Activated T-helper 2 cell treated with anti-CD3 and anti-CD28 coated beads, Interferon-gamma antibody, Interleukin-2, Interleukin-4, amounts not matched to agents 10 μg/mL and 5 μg/mL and 100 μg/mL, durations not matched to agents 14 hours and 24 hours and 36 hours (primary cell): ENCODE results near the gene SMIM31. TPM values are rescaled to one million over a fixed set of nuclear protein-coding genes. Genes with fewer than 3 reads are reported as not detected.

Experiments
- DNase-seq: peaks from one replicate; pipeline ENCODE4 v3.0.0; 2021; ENCODE audit warnings: low spot score
- H3K27ac Mint-ChIP-seq: one replicate; pipeline ENCODE4 v1.8.0; 2021; ENCODE audit warnings: mixed read lengths
- H3K27me3 Mint-ChIP-seq: one replicate; pipeline ENCODE4 v1.8.0; 2021; ENCODE audit warnings: low read depth, mixed read lengths
- H3K36me3 Mint-ChIP-seq: one replicate; pipeline ENCODE4 v1.8.0; 2021; ENCODE audit warnings: low read depth, mixed read lengths
- H3K4me1 Mint-ChIP-seq: one replicate; pipeline ENCODE4 v1.8.0; 2021; ENCODE audit warnings: low read depth, mixed read lengths
- H3K4me3 Mint-ChIP-seq: one replicate; pipeline ENCODE4 v1.8.0; 2021; ENCODE audit warnings: low read depth, mild to moderate bottlenecking, moderate library complexity, mixed read lengths
- H3K9me3 Mint-ChIP-seq: one replicate; pipeline ENCODE4 v1.8.0; 2021; ENCODE audit warnings: mixed read lengths
- intact Hi-C: fragments of 100-400 bp; cut with micrococcal nuclease; formaldehyde crosslinking; loops from one replicate; pipeline ENCODE4 v1.15.1; 2023
- total RNA-seq: library from RNA; stranded (reverse); gene quantifications from 2 replicates; pipeline ENCODE4 v1.2.3, GENCODE V29; 2022

Gene SMIM31
- total RNA-seq, 1 donor from 2014 or later, result not detected

DNA sequence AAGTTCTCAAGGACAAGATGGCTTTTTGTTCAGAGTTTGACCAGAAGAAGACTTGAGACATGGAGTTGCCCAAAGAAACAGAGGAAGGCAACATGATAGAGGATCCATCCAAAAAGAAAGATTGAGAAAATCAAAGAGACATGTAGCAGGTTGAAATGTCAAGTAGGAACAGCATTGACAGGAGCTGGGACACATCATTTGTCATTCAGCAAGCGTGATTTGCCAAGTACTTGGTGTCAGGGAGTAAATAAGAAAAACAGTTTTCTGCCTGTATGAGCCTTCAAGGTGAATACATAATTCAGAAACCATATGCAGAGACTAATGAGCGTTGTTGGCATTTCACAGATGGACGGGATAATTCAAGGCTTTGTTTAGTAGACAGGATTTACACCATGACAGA lies 11.2 kb downstream of the SMIM31 start:
- no peak overlapping the region for H3K4me3 Mint-ChIP-seq
- no peaks in the 10 kb centered on the region for H3K27me3 Mint-ChIP-seq
- H3K36me3 Mint-ChIP-seq, result no peaks in the 10 kb centered on the region
- no peak overlapping the region for H3K27ac Mint-ChIP-seq
- H3K9me3 Mint-ChIP-seq, result no peaks in the 10 kb centered on the region
- no peak for DNase-seq
- intact Hi-C loops, result no loop called here
- no peaks in the 10 kb centered on the region for H3K4me1 Mint-ChIP-seq

DNA sequence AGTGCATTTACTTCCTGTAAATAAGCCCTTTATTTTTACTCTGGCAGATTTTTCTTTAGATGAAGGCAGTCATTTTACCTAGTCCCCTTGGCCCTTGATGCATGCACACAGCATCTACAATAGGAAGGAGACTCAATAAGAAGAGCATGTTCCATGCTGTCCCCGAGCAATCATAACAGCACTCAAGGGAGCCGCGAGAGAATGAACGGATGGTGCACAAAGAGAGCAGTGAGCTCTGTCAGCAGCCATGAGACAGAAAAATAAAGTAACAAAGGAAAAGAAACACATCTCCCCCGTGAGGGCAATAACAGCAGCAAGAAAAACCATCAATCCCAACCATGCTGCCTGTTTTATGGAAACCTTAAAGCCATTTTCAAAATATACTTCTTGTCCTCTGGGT lies 11.9 kb downstream of the SMIM31 start:
- DNase-seq, result no peak
- H3K27ac Mint-ChIP-seq, result no peak overlapping the region
- H3K36me3 Mint-ChIP-seq, result no peaks in the 10 kb centered on the region
- H3K27me3 Mint-ChIP-seq, result no peaks in the 10 kb centered on the region
- intact Hi-C loops, result no loop called here
- H3K4me1 Mint-ChIP-seq, result no peaks in the 10 kb centered on the region
- H3K9me3 Mint-ChIP-seq, result no peaks in the 10 kb centered on the region
- no peak overlapping the region for H3K4me3 Mint-ChIP-seq

DNA sequence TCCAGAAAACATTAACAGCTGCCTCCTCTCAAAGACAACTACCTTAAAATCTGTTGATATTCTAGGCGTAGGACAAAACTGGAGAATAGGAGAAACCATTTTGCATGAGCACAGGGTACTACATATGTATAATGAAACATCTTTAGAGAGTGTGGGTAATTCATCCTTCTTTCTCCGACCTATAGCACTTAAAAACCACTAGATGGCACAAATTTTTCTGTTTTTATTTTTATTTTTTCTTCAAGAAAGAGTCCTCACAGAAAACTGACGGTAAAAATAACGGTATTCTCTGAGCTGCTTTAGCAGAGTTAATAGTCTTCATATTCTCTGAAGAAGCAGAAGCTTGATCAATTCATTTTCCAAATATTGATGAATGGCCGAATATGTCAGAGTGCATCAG lies 14.6 kb downstream of the SMIM31 start:
- no peak overlapping the region for H3K27ac Mint-ChIP-seq
- intact Hi-C loops, result no loop called here
- H3K9me3 Mint-ChIP-seq, result no peaks in the 10 kb centered on the region
- no peaks in the 10 kb centered on the region for H3K4me1 Mint-ChIP-seq
- no peaks in the 10 kb centered on the region for H3K27me3 Mint-ChIP-seq
- H3K36me3 Mint-ChIP-seq, result no peaks in the 10 kb centered on the region
- H3K4me3 Mint-ChIP-seq, result no peak overlapping the region
- no peak for DNase-seq

DNA sequence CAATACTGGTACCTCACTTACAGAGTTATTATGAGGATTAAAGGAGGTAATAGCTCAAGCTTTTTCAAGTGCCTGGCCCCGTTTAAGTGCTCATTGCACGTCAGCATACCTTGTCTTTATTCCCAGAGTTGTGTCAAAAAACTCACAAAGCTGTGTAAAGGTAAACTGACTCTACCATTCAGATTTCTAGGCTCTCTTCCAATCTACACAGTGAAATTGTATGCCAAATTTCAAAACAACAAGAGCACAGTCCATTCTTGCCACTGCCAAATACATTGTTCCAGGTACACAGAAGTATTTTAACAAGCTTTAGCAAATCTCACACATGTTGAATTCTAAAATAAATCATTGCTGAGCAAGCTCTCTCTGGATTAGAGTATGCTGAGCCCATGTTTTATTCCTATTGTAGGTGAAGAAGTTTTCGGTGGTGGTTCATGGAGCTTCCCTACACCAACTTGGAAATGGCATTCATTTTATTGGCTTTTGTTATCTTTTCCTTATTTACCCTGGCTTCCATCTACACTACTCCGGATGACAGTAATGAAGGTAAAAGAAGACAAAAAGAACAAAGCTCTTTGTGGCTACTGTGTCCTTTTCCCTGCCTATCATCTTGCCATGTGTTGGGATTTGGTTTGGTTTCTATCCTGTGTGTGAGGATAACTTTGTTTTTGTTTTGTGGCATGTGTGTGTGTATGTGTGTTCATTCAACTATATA lies 16.2 kb downstream of the SMIM31 start:
- H3K27me3 Mint-ChIP-seq, result no peaks in the 10 kb centered on the region
- H3K27ac Mint-ChIP-seq, result no peak overlapping the region
- no peaks in the 10 kb centered on the region for H3K36me3 Mint-ChIP-seq
- no peak for DNase-seq
- intact Hi-C loops, result no loop called here
- no peaks in the 10 kb centered on the region for H3K9me3 Mint-ChIP-seq
- H3K4me1 Mint-ChIP-seq, result no peaks in the 10 kb centered on the region
- no peak overlapping the region for H3K4me3 Mint-ChIP-seq

DNA sequence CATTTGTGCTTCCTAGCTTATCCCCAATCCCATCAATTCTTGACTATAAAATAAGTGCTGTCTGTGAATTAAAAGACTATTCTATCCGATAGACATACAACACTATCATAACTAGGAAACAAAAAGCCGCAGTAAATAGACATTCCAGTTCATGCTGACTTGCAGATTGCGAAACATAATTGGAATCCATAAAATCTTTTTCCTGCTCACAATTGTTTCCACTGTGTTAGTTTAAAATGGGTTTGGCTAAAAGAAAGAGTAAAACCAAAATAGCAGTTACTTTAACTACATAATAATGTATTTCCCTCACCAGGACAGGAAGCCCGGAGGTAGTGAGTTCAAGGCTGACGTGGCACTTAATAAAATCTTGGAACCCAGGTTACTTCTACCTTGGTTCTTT lies 17.2 kb downstream of the SMIM31 start:
- no peak overlapping the region for H3K27ac Mint-ChIP-seq
- no peaks in the 10 kb centered on the region for H3K4me1 Mint-ChIP-seq
- no peak overlapping the region for H3K4me3 Mint-ChIP-seq
- no peaks in the 10 kb centered on the region for H3K36me3 Mint-ChIP-seq
- DNase-seq, result no peak
- intact Hi-C loops, result no loop called here
- no peaks in the 10 kb centered on the region for H3K27me3 Mint-ChIP-seq
- H3K9me3 Mint-ChIP-seq, result no peaks in the 10 kb centered on the region

DNA sequence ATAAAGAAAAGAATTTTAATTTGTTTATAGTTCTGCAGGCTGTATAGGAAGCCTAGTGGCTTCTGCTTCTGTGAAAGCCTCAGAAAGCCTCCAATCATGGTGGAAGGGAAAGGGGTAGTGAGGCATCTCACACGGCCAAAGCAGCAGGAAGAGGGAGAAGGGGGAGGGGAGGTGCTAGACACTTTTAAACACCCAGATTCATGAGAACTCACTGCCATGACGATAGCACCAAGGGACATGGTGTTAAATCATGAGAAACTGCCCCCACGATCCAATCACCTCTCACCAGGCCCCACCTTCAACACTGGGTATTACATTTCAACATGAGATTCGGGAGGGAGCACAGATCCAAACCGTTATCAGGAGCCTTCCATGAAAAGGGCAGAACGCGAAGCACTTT lies 18.1 kb downstream of the SMIM31 start:
- Mint-ChIP-seq H3K36me3 (no peaks in the 10 kb centered on the region), H3K27me3 (no peaks in the 10 kb centered on the region), H3K27ac (no peak overlapping the region), H3K9me3 (no peaks in the 10 kb centered on the region), H3K4me3 (no peak overlapping the region), H3K4me1 (no peaks in the 10 kb centered on the region)
- no peak for DNase-seq
- intact Hi-C loops, result no loop called here

DNA sequence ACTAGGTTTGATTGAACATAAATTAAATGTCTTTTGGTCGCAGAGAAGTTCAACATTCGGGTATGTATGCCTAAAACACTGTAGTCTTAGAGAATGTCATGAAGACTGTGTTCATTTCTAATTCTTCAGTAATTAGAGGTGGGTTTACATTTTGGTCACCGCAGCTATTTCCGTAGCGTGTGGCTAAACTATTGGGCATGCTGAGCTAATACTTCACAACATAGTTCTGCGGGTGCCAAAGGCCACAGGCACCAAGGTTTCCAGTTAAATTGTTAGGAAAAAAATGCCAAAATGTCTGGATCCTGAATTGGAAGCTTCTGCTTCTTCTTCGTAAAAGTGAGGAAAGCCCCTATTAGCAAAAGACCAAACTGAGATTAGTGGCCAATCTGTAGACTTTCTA lies 25.1 kb downstream of the SMIM31 start:
- H3K27ac Mint-ChIP-seq, result no peak overlapping the region
- H3K4me1 Mint-ChIP-seq, result no peaks in the 10 kb centered on the region
- DNase-seq, result no peak
- H3K9me3 Mint-ChIP-seq, result no peaks in the 10 kb centered on the region
- no peaks in the 10 kb centered on the region for H3K27me3 Mint-ChIP-seq
- no peak overlapping the region for H3K4me3 Mint-ChIP-seq
- intact Hi-C loops, result loop anchor here (1.0 to 5.0 kb wide), 2 partner anchors 218 to 318 kb away; no protein-coding TSS in a partner anchor
- H3K36me3 Mint-ChIP-seq, result no peaks in the 10 kb centered on the region

DNA sequence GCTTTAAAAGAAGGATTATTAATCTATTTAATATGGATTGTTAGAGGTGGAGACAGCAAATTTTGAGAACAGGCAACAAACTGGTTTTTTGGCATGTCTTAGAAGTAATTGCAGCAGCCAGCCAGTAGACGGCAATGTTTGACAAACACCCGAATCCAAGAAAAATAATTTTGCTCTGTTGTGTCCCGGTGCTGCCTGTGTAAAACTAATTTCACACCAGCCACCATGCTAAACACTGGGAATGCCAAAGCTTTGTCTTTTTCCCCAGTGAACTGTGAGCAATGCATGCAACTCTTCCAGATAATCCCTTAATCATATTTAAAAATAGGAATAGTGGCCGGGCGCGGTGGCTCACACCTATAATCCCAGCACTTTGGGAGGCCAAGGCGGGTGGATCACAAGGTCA lies 25.9 kb downstream of the SMIM31 start:
- no peaks in the 10 kb centered on the region for H3K36me3 Mint-ChIP-seq
- H3K4me1 Mint-ChIP-seq, result no peaks in the 10 kb centered on the region
- H3K9me3 Mint-ChIP-seq, result no peaks in the 10 kb centered on the region
- H3K4me3 Mint-ChIP-seq, result no peak overlapping the region
- intact Hi-C loops, result loop anchor here (1.0 to 10.0 kb wide), 3 partner anchors 217 to 685 kb away; no protein-coding TSS in a partner anchor
- no peak for DNase-seq
- H3K27ac Mint-ChIP-seq, result no peak overlapping the region
- no peaks in the 10 kb centered on the region for H3K27me3 Mint-ChIP-seq

DNA sequence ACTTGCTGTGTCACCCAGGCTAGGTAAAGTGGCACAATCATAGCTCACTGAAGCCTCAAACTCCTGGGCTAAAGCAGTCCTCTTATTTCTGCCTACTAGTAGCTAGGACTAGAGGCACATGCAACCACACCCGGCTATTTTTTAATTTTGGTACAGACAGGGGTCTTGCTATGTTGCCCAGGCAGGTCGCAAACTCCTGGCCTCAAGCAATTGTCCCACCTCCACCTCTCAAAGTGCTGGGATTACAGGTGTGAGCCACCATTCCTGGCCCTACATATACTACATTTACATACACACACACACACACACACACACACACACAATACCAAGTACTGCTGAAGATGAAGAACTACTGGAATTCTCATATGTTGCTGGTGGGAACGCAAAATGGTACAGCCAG lies 26.9 kb downstream of the SMIM31 start:
- Mint-ChIP-seq H3K9me3 (no peaks in the 10 kb centered on the region), H3K27me3 (no peaks in the 10 kb centered on the region), H3K4me1 (no peaks in the 10 kb centered on the region), H3K4me3 (no peak overlapping the region), H3K27ac (no peak overlapping the region), H3K36me3 (no peaks in the 10 kb centered on the region)
- intact Hi-C loops, result loop anchor here (10.0 kb wide), 1 partner anchor 684 kb away; no protein-coding TSS in a partner anchor
- no peak for DNase-seq

DNA sequence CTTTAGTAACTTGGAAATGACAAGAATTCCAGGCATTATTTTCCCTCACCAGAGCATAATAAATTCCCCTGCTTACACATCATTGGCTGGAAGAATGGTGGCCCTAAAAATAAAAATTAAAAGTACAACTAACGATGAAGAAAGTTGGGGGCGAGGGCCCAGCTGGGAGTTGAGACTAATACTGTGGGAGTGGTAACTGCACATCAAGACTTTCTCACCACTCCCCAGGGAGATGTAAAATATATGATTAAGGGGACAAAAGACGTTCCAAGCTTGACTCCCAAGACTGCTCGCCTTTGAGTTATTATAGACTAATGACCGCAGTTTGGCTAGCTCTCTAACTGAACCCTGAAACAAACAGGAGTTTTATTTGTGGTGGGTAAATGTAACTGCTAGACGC lies 30.0 kb downstream of the SMIM31 start:
- H3K36me3 Mint-ChIP-seq, result no peaks in the 10 kb centered on the region
- intact Hi-C loops, result loop anchor here (10.0 kb wide), 1 partner anchor 681 kb away; no protein-coding TSS in a partner anchor

DNA sequence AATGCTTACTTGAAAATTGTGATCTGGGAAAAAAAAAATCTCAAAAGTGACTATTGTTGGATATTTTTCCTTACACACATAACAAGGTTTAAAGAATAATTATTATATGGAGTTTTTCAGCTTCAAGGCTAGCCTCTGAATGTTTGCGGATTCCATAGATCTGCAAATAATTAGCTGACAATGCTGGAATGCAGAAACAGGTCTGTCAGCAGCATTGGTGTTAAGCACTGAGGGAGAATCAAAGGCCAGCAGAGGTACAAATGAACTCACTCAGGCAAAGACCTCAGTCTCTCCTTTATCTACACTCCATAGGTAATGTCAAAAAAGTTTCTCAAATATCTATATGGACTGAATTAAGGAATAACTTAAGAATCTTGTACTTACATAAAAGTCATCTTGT lies 35.1 kb downstream of the SMIM31 start:
- Mint-ChIP-seq H3K4me3 (no peak overlapping the region), H3K36me3 (no peaks in the 10 kb centered on the region), H3K27ac (no peak overlapping the region), H3K4me1 (no peaks in the 10 kb centered on the region), H3K27me3 (peaks cover 3% of the 10 kb centered on the region), H3K9me3 (no peaks in the 10 kb centered on the region)
- intact Hi-C loops, result loop anchor here (10.0 kb wide), 1 partner anchor 676 kb away; no protein-coding TSS in a partner anchor
- DNase-seq, result no peak

More for the DNA sequence above, 30.0 kb downstream of the SMIM31 start:
- no peak for DNase-seq
- Mint-ChIP-seq H3K4me1 (no peaks in the 10 kb centered on the region), H3K27ac (no peak overlapping the region), H3K9me3 (no peaks in the 10 kb centered on the region), H3K27me3 (no peaks in the 10 kb centered on the region), H3K4me3 (no peak overlapping the region)

DNA sequence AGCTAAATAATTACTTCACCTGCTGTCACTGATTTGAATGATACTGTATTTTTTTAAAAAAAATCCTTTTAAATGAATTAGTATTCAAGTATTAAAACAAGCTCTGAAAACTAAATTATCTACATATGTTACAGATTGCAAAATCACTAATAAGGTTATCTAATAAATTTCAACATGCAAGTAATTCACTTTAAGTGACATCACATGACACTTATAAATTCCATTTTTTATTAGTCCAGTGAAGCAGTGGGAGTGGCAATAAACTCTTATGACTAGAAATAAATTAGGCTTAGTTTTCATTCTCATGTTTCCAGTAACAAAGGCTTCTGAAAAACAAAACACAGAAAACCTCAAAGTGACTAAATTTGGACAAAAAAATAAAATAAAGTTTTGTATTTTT lies 36.3 kb downstream of the SMIM31 start:
- H3K36me3 Mint-ChIP-seq, result no peaks in the 10 kb centered on the region
- H3K27ac Mint-ChIP-seq, result no peak overlapping the region
- H3K27me3 Mint-ChIP-seq, result peaks cover 3% of the 10 kb centered on the region
- intact Hi-C loops, result no loop called here
- H3K9me3 Mint-ChIP-seq, result no peaks in the 10 kb centered on the region
- no peaks in the 10 kb centered on the region for H3K4me1 Mint-ChIP-seq
- H3K4me3 Mint-ChIP-seq, result no peak overlapping the region
- DNase-seq, result no peak

DNA sequence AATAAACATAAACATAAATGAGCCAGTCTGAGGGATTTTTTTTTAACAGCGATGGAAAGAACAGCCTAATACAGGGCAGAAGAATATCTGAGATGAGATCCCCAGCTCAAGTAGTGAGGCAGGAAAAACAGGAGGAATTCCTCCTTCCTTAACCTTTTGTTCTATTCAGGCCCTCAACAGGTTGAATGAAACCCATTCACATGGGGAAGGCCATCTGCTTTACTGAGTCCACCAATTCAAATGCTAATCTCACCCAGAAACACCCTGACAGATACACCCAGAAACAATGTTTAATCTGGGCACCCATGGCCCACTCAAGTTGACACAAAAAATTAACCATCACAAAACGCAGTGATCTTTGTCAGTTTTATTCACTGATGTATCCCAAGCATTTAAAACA lies 45.5 kb downstream of the SMIM31 start:
- Mint-ChIP-seq H3K4me1 (no peaks in the 10 kb centered on the region), H3K27me3 (no peaks in the 10 kb centered on the region), H3K9me3 (no peaks in the 10 kb centered on the region), H3K36me3 (no peaks in the 10 kb centered on the region), H3K4me3 (no peak overlapping the region), H3K27ac (no peak overlapping the region)
- no peak for DNase-seq
- intact Hi-C loops, result no loop called here
